GM18520 (cell line): ENCODE measurements around the gene SIRPB2.
"Not testable (repeated sequence)": the region's sequence is repeated elsewhere in the genome, so short reads cannot be mapped to it uniquely, and the experiment has no call there.

ENCODE experiments used
- ATAC-seq: cut with Tn5 transposase; IDR thresholded peaks from one replicate; pipeline ENCODE4 v1.9.1; 2021; ENCODE audit not compliant: unreplicated experiment

The SIRPB2 gene

DNA sequence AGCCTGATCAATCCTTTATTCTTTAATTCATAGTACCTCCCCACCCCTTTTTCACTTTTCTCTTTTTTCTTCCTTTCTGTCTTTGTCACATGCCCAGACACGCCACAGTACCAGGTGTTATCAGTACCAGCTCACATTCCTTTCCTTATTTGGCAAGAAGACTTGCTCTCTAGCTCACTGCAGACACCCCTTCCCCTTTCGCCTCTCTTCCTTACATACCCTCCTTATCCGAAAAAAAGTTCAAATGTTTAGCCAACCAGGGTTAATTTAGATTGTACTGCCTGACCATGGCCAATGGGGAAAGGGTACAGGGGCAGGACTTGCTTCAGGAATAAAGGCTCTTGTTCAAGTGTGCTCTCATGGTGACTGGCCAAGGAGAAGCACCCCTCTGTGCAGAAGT, 9.3 kb upstream of the SIRPB2 start:
- no peak for ATAC-seq

- ATAC-seq = no peak
These were observed 8.6 kb upstream of the SIRPB2 start for GRCh38 chr20:1499528-1500420.

- ATAC-seq = not testable (repeated sequence)
These were observed 6.2 kb upstream of the SIRPB2 start for GRCh38 chr20:1497371-1497770.

DNA sequence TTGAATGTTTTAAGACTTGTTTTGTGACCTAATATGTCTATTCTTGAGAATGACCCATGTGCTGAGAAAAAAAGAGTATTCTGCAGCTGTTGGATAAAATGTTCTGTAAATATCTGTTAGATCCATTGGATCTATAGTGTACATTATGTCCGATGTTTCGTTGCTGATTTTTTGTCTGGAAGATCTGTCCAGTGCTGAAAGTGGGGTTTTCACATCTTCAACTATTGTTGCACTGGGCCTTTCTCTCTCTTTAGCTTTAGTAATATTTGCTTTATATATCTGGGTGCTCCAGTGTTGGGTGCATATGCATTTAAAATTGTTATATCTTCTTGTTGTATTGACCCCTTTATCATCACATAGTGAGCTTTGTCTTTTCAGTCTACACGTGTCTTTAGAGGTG, 5.7 kb upstream of the SIRPB2 start:
- no peak for ATAC-seq

DNA sequence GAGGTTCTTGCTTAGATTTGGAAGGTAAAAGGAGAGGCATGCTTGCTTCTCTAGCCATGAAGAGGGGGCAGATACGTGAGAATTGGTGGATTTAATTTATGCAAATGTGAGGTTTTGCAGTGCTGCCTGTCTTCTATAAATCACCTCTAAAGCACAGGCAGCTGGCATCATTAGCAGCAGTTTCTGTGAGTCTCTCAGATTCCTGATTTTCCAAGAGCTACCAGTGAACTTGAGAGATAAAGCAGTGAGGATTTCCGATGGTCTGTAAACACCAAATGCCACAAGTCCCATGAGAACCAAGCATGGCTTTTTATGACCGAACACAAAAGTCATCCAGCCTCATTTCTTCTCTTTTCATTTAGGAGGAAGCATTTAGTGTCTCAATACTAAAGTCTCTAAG, 3.2 kb upstream of the SIRPB2 start:
- ATAC-seq = no peak

DNA sequence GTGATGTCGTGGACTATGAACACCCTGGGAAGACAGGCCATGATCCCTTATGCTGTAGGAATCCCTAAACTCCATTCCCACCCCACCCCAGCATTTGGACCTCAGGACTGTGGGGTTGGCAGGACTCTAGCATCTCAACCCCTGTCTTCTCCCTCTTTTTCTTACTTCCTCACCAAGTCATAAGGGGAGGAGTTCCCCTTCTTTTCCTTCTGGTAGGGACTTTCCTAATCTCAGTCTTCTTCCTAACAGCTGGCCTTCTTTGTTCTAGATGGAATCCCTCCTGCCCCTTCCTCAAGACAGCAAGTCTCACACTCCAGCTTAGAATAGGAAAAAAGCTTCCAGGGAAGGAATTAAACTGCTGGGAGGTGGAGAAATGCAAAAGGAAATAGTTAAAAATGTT, 2.3 kb upstream of the SIRPB2 start:
- no peak for ATAC-seq

- ATAC-seq = no peak
These were observed 831 bp upstream of the SIRPB2 start for GRCh38 chr20:1491860-1492642.

DNA sequence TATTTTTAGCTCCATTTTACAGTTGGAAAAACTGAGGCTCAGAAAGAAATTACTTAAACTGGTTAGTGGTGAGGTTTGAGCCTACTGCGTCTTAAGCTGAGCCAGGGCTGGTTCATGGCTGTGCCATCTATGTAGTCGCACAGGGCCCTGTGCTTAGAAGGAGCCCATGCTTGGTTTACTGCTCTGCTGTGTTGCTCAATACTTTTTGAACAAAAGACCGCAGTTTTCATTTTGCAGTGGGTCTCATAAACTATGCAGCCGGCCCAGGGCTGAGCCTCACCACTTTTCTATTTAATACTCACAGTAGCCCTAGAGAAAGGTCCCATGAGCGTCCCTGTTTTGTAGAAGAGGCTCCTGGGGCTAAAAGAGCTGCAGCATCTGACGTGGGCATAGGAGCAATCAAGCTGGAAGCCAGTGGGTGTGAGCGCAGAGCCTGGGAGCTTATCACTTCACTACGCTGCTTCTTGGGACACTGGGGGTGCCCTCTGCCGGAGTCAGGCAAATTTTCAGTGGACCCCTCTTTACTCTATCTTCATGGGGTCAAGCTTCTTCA, 501 bp downstream of the SIRPB2 start:
- ATAC-seq = no peak

GRCh38 chr20:1489764-1490436, 1.3 kb downstream of the SIRPB2 start:
- ATAC-seq = no peak

GRCh38 chr20:1489325-1489724, 1.9 kb downstream of the SIRPB2 start:
- ATAC-seq = no peak

DNA sequence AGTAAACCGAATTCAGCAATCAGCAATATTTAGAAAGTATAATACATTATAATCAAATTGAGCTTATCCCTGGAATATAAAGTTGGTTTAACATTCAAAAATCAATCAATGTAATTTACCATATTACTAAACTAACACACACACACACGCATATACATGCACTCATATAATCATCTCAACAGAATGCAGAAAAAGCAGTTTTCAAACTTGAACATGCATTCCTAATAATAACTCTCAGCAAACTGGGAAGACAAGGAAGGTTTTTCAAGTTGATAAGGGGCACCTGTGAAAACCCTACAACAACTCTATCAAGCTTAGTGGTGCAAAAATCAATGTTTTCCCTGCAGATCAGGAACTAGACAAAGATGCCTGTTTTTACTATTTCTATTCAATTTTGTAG, 4.7 kb downstream of the SIRPB2 start:
- no peak for ATAC-seq

GRCh38 chr20:1484438-1485116, 6.6 kb downstream of the SIRPB2 start:
- no peak for ATAC-seq

GRCh38 chr20:1479831-1480595, 11.2 kb downstream of the SIRPB2 start:
- no peak for ATAC-seq

GRCh38 chr20:1478566-1478965, 12.7 kb downstream of the SIRPB2 start:
- no peak for ATAC-seq

DNA sequence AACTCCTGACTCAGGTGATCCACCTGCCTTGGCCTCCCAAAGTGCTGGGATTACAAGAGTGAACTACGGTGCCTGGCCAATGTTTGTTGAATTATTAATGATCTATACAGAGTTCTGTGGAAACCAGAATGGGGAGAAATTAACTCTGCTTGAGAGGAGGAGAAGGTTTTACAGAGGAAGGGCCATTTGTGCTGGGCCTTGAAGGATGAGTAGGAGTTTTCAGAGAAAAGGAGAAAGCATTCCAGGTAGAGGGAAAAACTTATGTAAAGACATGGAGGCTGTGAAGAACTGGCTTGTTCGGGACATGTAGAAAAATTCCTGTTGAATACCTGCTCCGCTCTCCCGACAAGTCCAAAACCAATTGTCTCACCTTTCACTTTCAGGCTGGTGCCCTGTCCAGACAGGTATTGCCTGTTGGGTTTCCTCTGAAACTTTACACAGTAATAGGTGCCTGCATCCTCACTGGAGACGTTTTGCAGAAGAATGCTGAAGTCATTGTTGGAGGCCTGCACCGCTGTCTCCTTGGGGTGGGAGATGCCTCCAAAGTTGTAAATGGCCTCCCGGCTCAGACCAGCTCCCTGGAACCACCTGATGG, 13.2 kb downstream of the SIRPB2 start:
- ATAC-seq = no peak

- ATAC-seq = no peak
These were observed 16.2 kb downstream of the SIRPB2 start for GRCh38 chr20:1474817-1475603.

DNA sequence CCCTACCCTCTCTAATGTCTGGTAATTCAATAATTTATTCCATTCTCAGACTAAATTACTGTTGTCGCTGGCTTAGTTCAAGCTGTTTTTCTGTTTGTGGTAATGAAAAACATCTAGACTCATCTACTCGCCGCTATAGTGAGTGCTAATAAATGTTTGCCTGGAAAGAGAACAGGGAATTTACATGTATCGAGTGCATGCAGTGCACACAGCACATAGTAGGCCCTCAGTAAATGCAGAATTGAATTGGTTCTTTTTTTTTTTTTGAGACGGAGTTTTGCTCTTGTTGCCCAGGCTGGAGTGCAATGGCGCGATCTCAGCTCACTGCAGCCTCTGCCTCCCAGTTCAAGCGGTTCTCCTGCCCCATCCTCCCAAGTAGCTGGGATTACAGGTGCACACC, 16.9 kb downstream of the SIRPB2 start:
- ATAC-seq = no peak

- no peak for ATAC-seq
These were observed 17.7 kb downstream of the SIRPB2 start for GRCh38 chr20:1473246-1474220.
